A673 (cell line): Measurements from ENCODE around the gene TIAM1. TPM values are rescaled to one million over a fixed set of nuclear protein-coding genes. Genes with fewer than 3 reads are reported as not detected.

ENCODE experiments used
- BruUV-seq: library from RNA; stranded (reverse); fragments of 400-500 nt; replicated peaks from 2 replicates; lab custom pipeline; 2021; lab: Mats Ljungman, UMichigan
- CTCF ChIA-PET: fragments of 300-600 bp; sonication (Branson Sonifier 250); formaldehyde crosslinking; loops from one replicate; lab custom pipeline; 2022; ENCODE audit warnings: antibody characterized with exemption; lab: Charles Lee
- POLR2A ChIA-PET: fragments of 300-600 bp; sonication (Branson Sonifier 250); formaldehyde crosslinking; loops from one replicate; lab custom pipeline; 2022; ENCODE audit warnings: antibody characterized with exemption; ENCODE audit not compliant: low non-redundant PET; lab: Charles Lee
- DNase-seq: peaks from one replicate; pipeline ENCODE4 v3.0.0-alpha.2; 2015; ENCODE audit warnings: low spot score
- H3K27ac ChIP-seq: fragments of 200-600 bp; sonication (generic); 2 replicates; pipeline ENCODE4 v1.5.1; 2016; ENCODE audit warnings: mixed run types, low read depth, mild to moderate bottlenecking, mixed read lengths, antibody characterized with exemption, low read length; ENCODE audit not compliant: poor library complexity, severe bottlenecking
- H3K27me3 ChIP-seq: fragments of 200-600 bp; sonication (generic); replicated peaks from 2 replicates; pipeline ENCODE4 v1.6.1; 2017; ENCODE audit warnings: mixed run types, low read depth, mild to moderate bottlenecking, mixed read lengths, antibody characterized with exemption, low read length; ENCODE audit not compliant: insufficient read depth, poor library complexity
- H3K36me3 ChIP-seq: fragments of 200-600 bp; sonication (generic); 2 replicates; pipeline ENCODE4 v1.6.1; 2016; ENCODE audit warnings: mixed run types, mild to moderate bottlenecking, mixed read lengths, antibody characterized with exemption, low read length; ENCODE audit not compliant: insufficient read depth, poor library complexity, severe bottlenecking
- H3K4me1 ChIP-seq: fragments of 200-600 bp; sonication (generic); 2 replicates; pipeline ENCODE4 v1.6.1; 2017; ENCODE audit warnings: mixed run types, mild to moderate bottlenecking, mixed read lengths, antibody characterized with exemption, low read length; ENCODE audit not compliant: insufficient read depth, poor library complexity, severe bottlenecking
- H3K4me3 ChIP-seq: fragments of 200-600 bp; sonication (generic); 2 replicates; pipeline ENCODE4 v1.5.1; 2016; ENCODE audit warnings: low read depth, mixed run types, mild to moderate bottlenecking, mixed read lengths, low read length; ENCODE audit not compliant: poor library complexity, severe bottlenecking
- H3K9me3 ChIP-seq: fragments of 200-600 bp; sonication (generic); 2 replicates; pipeline ENCODE4 v1.6.1; 2016; ENCODE audit warnings: mixed run types, low read depth, mild to moderate bottlenecking, mixed read lengths, antibody characterized with exemption, low read length; ENCODE audit not compliant: poor library complexity, severe bottlenecking
- EZH2 ChIP-seq: fragments of 200-600 bp; sonication (generic); IDR thresholded peaks from 2 replicates; pipeline ENCODE4 v1.6.1; 2017; ENCODE audit warnings: borderline replicate concordance, low read depth, mild to moderate bottlenecking, mixed read lengths, antibody characterized with exemption, low read length; ENCODE audit not compliant: poor library complexity, severe bottlenecking
- intact Hi-C: fragments of 100-400 bp; cut with micrococcal nuclease; formaldehyde crosslinking; loops from one replicate; pipeline ENCODE4 v1.10.0; 2022; ENCODE audit not compliant: unreplicated experiment
- total RNA-seq: library from RNA; stranded (reverse); gene quantifications from 2 replicates; pipeline ENCODE4 v1.2.3, GENCODE V29; 2021
- TF ChIP-seq, protein P1 (sequence below): fragments of 300-800, 200-600 bp; sonication (generic); conservative IDR thresholded peaks from 2 replicates; pipeline ENCODE4 v1.5.1; 2017; ENCODE audit warnings: low read depth, mild to moderate bottlenecking, antibody characterized with exemption, low read length, moderate library complexity, mixed read lengths

TIAM1 gene
- total RNA-seq, 1 experiment from 2014 or later, result 9.6 TPM

DNA sequence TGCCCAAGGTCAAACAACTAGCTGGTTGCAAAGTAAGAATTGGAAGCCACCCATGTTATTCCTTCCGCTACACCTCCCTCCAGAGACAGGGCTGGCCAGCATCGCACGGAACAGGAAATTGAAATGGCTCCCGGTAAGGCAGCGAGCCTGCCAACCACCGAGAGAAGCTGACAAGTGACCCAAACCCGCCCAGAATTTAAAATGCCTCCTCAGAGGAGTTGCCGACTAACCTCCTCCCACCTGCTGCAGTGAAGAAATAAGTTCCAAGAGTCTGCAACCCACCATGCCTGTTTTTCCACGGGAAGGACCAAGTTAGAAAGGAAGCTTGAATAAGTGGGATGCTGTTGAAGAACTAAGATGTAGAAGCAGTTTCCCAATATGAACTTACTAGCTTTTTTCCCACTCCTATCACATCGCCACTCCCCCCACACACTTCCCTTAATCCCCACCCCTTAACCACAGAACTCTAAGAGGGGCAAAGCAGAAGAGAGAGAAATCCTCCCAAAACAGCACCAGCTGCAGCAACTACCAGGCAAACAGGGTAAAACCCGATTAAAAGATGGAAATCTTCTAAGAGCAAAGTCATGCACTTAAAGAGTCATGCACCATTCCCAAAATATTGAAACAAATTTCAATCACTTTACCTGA lies 78.6 kb downstream of the TIAM1 start:
- H3K4me1 ChIP-seq, result no peaks in the 10 kb centered on the region
- H3K4me3 ChIP-seq, result no peak overlapping the region
- TF ChIP-seq, protein P1, sequence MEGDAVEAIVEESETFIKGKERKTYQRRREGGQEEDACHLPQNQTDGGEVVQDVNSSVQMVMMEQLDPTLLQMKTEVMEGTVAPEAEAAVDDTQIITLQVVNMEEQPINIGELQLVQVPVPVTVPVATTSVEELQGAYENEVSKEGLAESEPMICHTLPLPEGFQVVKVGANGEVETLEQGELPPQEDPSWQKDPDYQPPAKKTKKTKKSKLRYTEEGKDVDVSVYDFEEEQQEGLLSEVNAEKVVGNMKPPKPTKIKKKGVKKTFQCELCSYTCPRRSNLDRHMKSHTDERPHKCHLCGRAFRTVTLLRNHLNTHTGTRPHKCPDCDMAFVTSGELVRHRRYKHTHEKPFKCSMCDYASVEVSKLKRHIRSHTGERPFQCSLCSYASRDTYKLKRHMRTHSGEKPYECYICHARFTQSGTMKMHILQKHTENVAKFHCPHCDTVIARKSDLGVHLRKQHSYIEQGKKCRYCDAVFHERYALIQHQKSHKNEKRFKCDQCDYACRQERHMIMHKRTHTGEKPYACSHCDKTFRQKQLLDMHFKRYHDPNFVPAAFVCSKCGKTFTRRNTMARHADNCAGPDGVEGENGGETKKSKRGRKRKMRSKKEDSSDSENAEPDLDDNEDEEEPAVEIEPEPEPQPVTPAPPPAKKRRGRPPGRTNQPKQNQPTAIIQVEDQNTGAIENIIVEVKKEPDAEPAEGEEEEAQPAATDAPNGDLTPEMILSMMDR, result no peak
- no peak for TF ChIP-seq EZH2
- DNase-seq, result no peak
- no TSS peak for BruUV-seq
- H3K27me3 ChIP-seq, result no peaks in the 10 kb centered on the region
- H3K27ac ChIP-seq, result no peak overlapping the region
- H3K9me3 ChIP-seq, result no peaks in the 10 kb centered on the region
- H3K36me3 ChIP-seq, result no peaks in the 10 kb centered on the region
- CTCF ChIA-PET, result no interaction called here
- POLR2A ChIA-PET, result no interaction called here
- intact Hi-C loops, result no loop called here

- H3K4me1 ChIP-seq, result no peaks in the 10 kb centered on the region
- H3K36me3 ChIP-seq, result no peaks in the 10 kb centered on the region
- ChIA-PET CTCF (no interaction called here), POLR2A (no interaction called here)
- no peak overlapping the region for H3K27ac ChIP-seq
- no peaks in the 10 kb centered on the region for H3K27me3 ChIP-seq
- BruUV-seq, result no TSS peak
- no peak for DNase-seq
- no peaks in the 10 kb centered on the region for H3K9me3 ChIP-seq
- no peak overlapping the region for H3K4me3 ChIP-seq
- no peak for TF ChIP-seq EZH2
- TF ChIP-seq, protein P1, result no peak
- intact Hi-C loops, result no loop called here
Measured at GRCh38 chr21:31264574-31264973, 79.5 kb downstream of the TIAM1 start.

DNA sequence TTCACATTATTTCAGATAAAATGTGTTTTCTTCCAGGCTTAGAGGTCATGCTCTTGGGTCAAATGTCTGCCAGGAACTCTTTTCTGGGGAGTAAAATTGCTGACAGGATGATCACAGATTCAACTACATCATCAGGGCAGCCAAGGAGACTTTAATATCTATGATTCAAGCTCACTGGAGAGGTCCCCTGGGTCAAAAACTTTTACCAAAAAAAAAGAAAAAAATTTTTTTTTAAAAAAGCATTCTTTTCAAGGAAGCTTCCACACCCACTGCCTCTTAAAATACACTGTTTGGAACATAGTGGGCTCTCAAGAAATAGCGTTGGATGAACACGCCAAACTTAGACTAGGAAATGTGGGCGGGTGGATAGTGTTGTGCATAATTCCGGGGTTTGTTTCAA lies 81.3 kb downstream of the TIAM1 start:
- no peak for DNase-seq
- no TSS peak for BruUV-seq
- no peak for TF ChIP-seq EZH2
- TF ChIP-seq, protein P1, result no peak
- Histone ChIP-seq H3K4me1 (no peaks in the 10 kb centered on the region), H3K4me3 (no peak overlapping the region), H3K36me3 (no peaks in the 10 kb centered on the region), H3K9me3 (no peaks in the 10 kb centered on the region), H3K27ac (no peak overlapping the region), H3K27me3 (no peaks in the 10 kb centered on the region)
- intact Hi-C loops, result no loop called here
- CTCF ChIA-PET, result no interaction called here
- POLR2A ChIA-PET, result no interaction called here
